HG03521 (cell line): Measurements from ENCODE around the gene TAPBPL.

Experiments
- ATAC-seq: cut with Tn5 transposase; IDR thresholded peaks from one replicate; pipeline ENCODE4 v1.9.1; 2021; ENCODE audit warnings: mild to moderate bottlenecking, moderate library complexity; ENCODE audit not compliant: unreplicated experiment

The TAPBPL gene

DNA sequence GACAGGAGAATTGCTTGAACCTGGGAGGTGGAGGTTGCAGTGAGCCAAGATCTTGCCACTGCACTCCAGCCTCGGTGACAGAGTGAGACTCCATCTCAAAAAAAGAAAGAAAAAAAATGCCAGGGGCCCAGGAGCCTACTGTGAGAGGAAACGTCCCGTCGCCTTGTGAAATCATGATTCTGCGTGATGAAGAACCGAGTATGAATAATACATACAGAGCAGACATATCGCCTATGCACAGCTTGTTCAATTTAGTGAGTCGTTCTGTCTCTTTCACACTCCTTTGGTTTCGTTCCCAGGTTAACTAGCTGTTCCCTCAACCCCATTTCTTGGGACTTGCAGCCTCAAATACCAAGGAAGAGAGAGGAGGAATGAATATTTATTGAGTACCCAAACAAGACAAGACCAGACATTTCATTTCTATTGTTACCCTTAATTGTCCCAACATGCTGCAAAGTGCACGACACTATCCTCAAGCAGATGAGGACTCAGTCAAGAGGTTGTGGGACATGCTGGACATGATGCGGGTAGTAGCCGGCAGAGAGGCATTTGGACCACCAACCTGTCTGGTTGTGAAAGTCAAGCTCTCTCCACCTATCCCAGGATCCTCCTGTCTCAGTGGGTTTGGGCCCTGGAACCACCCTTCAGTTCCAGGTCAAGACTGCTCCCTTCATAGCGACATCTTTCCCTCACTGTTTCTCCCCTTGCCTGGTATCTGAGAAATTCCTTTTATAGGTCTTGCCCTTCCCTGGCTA lies 15.7 kb upstream of the TAPBPL start:
- no peak for ATAC-seq

DNA sequence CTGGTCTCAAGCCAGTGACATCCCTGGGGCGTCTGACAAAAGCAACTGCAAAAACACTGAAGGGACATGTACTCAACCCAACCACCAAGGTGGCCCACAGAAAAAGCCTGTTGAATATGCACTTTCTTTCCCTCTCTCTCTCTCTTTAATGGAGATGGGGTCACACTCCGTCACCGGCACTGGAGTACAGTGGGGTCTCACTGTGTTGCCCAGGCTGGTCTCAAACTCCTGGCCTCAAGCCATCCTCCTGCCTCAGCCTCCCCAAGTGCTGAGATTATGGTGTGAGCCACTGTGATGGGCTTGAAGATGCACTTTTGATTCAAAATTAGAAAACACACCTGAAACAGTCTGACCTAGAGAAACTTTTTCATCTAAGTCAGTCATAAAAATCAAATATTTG lies 14.3 kb upstream of the TAPBPL start:
- ATAC-seq, result no peak

DNA sequence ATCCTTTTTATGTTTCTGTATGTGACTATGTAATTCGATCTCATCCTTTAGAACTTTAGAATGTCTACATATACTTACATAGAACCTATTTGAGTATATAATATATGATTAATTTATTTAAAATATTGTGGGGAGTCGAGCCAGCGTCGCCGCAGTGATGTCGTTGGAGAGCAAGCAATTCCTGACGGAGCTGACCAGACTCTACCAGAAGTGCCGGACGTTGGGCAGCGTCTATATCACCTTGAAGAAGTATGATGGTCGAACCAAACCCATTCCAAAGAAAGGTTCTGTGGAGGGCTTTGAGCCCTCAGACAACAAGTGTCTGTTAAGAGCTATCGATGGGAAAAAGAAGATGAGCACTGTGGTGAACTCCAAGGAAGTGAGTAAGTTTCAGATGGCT lies 13.5 kb upstream of the TAPBPL start:
- ATAC-seq, result no peak

DNA sequence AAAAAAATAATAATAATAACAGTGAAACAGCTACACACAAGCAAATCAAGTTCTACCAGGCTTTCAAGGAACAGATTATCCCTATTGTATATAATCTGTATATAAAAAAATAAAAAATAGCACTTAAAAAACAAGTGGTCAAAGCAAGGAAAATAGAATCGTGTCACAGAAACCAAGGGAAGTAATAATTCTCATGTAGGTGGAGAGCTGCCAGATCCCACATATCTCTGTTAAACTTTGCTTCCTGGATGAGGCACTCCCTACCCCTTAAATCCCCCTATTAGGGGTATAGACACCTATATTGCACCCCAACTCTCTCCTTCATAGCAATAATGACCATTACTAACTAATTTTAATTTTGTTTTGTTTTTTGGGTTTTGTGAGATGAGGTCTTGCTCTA lies 11.5 kb upstream of the TAPBPL start:
- ATAC-seq, result no peak

DNA sequence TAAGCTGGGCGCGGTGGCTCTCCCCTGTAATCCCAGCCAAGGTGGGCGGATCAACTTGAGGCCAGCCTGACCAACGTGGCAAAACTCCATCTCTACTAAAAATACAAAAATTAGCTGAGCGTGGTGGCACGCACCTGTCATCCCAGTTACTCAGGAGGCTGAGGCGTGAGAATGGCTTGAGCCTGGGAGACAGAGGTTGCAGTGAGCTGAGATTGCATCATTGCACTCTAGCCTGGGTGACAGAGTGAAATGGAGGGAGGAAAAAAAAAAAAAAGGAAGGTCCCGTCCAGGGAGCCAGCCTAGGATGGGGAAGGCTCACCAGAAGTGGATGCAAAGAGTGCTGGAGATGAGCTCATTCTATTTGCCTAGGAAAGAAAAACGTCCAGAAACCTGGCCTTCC lies 9.0 kb upstream of the TAPBPL start:
- no peak for ATAC-seq

DNA sequence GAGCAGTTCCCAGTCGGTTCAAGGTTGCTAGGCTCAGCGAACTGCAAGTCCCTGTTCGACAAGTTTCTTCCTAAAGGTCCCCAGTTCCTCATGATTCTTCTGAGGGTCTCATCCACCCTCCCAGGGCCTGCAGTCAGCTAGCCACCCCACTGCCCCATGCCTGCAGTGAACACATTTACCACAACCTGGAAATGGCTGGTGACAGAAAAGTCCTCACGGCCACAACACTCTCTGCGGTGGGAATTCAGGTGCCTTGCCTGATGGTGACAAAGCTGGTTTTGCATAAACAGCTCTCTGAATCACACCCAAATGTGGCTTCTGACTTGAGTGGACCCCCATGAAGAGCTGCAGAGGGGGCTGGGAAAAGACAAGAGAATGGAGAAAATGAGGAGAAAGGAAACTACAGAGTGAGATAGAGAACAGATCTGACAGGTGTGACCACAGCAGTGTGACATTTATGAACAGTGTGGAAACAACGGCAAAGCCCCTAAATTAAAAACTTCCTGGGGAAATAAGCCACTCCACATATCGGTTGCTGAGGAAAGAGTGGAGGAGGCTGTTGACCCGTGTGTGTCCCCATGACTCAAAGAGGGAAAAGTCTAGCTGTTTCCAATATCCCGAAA lies 8.4 kb upstream of the TAPBPL start:
- no peak for ATAC-seq

DNA sequence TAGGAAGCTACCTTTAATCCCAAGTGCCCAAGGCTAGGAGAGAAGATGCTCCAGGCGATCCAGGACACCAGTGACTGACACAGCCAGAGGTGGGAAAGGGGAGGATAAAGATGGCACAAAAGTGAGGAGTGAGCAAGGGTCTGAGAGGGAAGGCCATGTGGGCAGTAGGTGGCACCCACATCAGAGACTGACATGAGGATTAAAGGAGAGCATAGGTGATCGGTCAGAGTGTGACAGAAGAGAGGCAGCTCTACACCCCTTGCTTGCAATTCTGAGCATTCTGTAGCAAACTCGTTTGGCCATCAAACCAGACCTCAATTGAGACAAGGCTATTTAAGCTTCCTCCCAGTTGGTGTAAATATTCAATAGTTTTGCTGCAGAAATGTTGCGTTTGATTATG lies 7.8 kb upstream of the TAPBPL start:
- no peak for ATAC-seq

DNA sequence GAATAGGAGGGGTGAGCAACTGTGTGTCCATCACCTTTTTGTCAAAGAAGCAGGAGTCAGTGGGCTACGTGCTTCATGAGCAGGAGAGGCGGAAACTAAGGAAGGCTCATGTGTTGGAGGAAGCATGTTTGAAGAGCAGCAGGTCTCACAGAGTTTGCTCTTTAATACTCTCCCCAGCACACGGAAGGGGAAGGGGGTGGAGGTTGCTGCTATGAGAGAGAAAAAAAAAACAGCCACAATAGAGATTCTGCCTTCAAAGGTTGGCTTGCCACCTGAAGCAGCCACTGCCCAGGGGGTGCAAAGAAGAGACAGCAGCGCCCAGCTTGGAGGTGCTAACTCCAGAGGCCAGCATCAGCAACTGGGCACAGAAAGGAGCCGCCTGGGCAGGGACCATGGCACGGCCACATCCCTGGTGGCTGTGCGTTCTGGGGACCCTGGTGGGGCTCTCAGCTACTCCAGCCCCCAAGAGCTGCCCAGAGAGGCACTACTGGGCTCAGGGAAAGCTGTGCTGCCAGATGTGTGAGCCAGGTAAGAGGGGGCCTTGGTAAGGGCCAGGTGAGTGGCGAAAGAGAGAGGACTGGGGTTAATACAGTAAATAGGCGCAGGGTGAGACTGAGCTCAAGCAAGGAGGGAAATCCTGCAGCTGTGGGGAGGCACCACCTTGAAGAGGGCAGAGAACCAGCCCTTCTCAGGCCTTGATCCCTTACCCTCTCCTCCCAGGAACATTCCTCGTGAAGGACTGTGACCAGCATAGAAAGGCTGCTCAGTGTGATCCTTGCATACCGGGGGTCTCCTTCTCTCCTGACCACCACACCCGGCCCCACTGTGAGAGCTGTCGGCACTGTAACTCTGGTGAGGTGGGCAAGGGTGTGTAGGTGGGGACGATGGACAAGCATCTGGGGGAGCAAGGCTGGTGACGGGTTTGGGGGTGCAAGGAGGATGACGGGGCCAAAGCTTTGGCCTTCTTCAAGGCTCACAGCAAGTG lies 6.8 kb upstream of the TAPBPL start, which contains the start of gene CD27:
CD27 (plus strand) TSS at position 252 of the 985 bp plus-strand sequence; CDS start at position 393, 141 bp downstream.
- no peak for ATAC-seq

DNA sequence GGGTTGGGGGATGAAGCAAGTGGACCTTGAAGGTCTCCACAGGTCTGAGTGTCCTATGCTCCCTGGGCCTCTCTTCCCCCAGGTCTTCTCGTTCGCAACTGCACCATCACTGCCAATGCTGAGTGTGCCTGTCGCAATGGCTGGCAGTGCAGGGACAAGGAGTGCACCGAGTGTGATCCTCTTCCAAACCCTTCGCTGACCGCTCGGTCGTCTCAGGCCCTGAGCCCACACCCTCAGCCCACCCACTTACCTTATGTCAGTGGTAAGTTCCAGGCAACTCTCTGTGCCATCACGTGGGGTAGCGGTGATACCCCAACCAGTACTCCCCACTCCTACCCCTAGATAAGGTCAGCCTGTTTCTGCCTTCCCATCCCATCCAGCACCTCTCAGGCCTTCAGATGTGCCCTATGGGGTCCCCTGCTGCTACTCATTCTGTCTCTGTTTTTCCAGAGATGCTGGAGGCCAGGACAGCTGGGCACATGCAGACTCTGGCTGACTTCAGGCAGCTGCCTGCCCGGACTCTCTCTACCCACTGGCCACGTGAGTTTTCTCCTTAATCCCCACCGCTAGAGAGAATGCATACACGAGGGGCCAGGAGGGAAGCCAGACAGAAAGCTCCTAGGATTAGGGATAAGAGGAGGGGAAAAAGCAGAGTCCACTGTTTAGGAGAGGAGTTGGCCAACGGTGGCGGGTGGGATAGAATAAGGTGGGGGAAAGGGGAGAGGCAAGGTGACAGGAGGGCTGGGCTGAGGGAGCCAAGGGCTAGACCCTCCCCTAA lies 1.6 kb upstream of the TAPBPL start:
- no peak for ATAC-seq

DNA sequence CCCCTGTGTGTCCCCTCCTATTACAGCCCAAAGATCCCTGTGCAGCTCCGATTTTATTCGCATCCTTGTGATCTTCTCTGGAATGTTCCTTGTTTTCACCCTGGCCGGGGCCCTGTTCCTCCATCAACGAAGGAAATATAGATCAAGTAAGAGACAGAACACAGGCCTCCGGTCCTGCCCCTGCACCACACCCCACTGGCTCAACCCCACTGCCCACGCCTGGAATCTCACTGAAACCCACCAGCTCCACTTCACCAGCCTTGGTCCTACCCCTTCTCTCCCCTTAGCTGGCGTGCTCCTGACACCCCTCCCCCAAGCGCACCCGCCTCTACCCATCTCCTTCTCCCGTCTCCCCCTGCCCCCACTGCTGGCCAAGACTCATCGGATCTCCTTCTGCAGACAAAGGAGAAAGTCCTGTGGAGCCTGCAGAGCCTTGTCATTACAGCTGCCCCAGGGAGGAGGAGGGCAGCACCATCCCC lies 934 bp upstream of the TAPBPL start:
- ATAC-seq, result no peak

DNA sequence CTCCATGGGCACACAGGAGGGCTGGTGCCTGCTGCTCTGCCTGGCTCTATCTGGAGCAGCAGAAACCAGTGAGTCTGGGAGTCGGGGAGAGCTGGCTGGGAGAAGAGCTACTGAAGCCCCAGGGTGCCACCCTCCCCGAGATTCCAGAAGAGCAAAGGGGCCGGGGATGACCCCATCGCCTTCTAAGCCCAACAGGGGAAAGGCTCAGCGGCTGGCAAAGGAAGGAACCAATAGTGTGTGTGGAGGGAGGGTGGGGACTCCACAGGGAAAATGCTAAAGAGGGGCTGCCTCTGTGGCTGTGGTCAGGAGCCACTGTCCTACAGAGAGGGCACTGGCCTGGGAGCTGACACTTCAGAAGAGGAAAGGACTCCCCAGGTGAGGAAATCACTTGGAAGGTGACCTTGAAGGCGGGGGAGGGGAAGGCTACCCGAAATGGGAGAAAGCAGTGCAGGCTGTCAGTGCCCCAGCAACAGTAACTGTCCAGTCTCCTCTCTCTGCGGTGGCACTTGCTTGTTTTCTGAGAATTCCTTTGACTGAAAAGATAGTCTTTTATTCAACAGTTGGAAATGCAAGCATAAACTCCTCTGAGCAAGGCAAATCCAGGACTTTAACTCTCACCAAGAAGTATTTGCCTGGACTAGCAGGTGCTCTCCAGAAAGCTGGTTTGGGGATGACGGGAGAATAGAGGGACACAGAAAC lies 552 bp downstream of the TAPBPL start:
- no peak for ATAC-seq

DNA sequence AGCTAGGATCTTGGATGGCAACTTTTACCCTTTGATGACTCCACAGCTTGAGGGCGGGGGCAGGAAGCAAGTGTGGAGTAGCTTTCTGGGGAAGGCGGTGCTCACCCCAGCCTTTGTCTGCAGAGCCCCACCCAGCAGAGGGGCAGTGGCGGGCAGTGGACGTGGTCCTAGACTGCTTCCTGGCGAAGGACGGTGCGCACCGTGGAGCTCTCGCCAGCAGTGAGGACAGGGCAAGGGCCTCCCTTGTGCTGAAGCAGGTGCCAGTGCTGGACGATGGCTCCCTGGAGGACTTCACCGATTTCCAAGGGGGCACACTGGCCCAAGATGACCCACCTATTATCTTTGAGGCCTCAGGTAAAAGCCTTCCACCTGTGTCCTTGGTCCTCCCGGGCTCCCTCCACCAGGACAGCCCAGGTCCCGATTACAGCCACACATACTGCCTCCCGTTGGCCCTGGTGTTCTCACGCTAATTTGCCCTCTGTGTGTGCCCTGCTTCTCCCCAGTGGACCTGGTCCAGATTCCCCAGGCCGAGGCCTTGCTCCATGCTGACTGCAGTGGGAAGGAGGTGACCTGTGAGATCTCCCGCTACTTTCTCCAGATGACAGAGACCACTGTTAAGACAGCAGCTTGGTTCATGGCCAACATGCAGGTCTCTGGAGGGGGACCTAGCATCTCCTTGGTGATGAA lies 1.2 kb downstream of the TAPBPL start:
- no peak for ATAC-seq

DNA sequence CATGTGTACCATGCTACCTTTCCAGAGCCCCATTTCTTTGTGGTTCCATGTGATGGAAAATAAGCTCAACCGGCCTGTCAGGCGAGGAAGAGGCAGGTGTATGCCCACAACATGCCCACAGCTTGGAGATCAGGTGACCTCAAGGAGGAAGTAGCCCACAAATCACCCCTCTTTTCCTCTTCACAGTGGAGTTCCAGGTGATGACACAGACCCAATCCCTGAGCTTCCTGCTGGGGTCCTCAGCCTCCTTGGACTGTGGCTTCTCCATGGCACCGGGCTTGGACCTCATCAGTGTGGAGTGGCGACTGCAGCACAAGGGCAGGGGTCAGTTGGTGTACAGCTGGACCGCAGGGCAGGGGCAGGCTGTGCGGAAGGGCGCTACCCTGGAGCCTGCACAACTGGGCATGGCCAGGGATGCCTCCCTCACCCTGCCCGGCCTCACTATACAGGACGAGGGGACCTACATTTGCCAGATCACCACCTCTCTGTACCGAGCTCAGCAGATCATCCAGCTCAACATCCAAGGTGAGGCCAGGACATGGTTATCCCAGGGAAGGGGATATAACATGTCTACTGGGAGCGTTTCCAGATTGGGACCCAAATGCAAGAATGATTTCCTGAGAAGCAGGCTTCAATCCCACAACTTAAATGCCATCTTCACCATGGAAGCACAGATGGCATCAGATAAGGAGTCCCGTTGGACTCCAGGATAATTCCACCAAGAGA lies 5.5 kb downstream of the TAPBPL start:
- ATAC-seq, result no peak

DNA sequence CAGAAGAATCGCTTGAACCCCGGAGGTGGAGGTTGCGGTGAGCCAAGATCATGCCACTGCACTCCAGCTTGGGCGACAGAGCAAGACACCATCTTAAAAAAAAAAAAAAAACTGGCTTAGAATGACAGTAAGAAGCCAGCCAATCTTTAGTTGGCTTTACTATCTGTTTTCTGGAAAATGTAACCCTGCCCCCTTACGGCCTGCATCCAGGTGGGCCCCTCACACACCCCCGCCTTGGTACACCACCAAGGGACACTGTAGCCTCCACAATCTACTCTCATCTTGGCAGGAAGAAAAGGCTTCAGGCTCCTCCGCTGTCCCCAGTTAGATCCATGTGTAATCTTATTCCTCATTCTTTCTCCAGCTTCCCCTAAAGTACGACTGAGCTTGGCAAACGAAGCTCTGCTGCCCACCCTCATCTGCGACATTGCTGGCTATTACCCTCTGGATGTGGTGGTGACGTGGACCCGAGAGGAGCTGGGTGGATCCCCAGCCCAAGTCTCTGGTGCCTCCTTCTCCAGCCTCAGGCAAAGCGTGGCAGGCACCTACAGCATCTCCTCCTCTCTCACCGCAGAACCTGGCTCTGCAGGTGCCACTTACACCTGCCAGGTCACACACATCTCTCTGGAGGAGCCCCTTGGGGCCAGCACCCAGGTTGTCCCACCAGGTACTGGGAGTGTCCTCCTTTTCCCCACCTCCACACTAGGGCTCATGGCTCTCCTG lies 6.6 kb downstream of the TAPBPL start:
- ATAC-seq, result no peak

DNA sequence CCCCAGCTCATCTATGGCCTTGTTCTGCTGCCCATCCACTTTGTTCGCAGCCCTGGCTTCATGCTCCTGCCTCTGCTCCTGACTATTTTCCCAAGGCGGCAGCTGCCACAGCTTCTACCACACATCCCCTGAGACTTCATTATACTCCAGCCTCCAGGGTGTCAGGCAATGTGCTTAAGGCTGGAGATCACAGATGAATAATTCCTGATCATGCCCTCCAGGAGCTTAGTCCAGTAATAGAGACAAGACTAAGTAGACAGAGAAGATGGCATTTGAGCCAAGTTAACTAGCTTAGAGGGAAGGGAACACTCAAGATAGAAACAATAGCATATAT lies 7.1 kb downstream of the TAPBPL start:
- no peak for ATAC-seq

DNA sequence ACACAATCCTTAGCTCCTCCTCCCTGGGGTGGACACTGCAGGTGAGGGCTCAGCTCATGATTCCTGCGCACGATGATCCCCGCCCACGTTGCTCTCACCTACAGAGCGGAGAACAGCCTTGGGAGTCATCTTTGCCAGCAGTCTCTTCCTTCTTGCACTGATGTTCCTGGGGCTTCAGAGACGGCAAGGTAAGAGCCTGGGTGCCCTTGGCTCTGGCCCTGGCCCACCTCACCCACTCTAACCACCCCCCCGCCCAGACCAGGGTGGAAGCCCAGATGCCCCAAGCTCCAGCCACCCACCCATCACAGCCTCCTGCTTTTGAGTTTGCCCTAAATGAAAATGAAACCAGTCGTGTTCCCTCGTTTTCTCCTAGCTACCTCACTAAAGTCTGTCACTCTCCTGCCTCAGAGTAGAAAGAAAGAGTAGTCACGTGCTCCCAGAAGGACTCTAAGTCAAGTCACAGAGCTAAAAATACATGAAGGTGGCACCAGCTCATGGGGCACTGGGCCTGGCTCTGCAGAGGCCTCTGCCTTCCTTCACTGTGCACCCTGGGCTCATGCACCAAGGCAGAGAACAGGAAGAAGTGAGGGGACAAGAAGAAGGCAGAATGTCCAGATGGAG lies 9.0 kb downstream of the TAPBPL start:
- ATAC-seq, result no peak

DNA sequence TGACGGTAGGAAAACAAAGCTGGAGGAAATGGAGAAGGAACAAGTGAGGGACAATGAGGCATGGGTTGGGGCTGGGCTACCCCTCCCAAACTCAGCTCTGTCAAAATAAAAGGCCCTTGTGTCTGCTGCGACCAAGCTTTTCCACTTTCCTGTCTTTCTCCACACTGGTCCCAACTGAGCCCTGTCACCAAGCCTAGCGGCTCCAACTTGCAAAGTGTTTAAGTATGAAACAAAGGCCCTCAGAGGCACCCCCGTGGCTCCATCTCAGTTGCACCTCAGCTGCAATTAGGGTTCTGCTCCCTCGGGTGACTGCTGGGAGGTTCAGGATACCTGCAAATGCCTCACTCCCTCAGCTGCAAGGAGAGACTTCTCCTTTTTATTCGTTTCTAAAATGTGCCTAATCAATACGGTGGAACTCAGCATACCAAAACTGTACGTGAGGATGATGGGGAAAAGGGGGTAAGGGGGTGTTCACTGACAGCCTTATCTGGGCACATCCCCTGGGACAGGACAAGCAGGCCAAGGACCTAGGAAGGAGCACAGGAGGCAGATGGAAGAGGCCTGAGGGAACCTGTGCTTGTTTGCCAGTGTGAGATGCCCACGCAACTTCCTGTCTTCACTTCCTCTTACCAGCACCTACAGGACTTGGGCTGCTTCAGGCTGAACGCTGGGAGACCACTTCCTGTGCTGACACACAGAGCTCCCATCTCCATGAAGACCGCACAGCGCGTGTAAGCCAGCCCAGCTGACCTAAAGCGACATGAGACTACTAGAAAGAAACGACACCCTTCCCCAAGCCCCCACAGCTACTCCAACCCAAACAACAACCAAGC lies 9.8 kb downstream of the TAPBPL start:
- peak; percentile 80 for ATAC-seq
